H7 (cell line): Measurements from ENCODE around the gene PPP6R2. TPM values are rescaled to one million over a fixed set of nuclear protein-coding genes. Genes with fewer than 3 reads are reported as not detected.

Experiments used
- DNase-seq: peaks from one replicate; pipeline ENCODE4 v3.0.0; 2012
- H3K27me3 ChIP-seq: 2 replicates; pipeline ENCODE4 v1.6.0; 2011; ENCODE audit warnings: mild to moderate bottlenecking, low read length; ENCODE audit not compliant: control insufficient read depth, insufficient read depth
- H3K36me3 ChIP-seq: replicated peaks from 2 replicates; pipeline ENCODE4 v1.5.1; 2011; ENCODE audit warnings: low read length; ENCODE audit not compliant: control insufficient read depth, insufficient read depth
- H3K4me3 ChIP-seq: 2 replicates; pipeline ENCODE4 v1.5.1; 2011; ENCODE audit warnings: low read depth, mild to moderate bottlenecking, control low read depth, low read length, moderate library complexity; ENCODE audit not compliant: insufficient read depth
- total RNA-seq: library from RNA; depleted of rRNA; stranded (reverse); fragments of >200 nt; shearing (Covaris generic); gene quantifications from 2 replicates; pipeline ENCODE4 v1.2.3, GENCODE V29; 2014

The PPP6R2 gene
- total RNA-seq, 1 experiment from 2014 or later = 48.7 TPM

GRCh38 chr22:50440544-50441249, 97.6 kb downstream of the PPP6R2 start:
- no peak for DNase-seq
- H3K4me3 ChIP-seq = no peak overlapping the region
- H3K36me3 ChIP-seq = peaks cover 11% of the 10 kb centered on the region

GRCh38 chr22:50441428-50441993, 98.4 kb downstream of the PPP6R2 start:
- no peak overlapping the region for H3K4me3 ChIP-seq

More at GRCh38 chr22:50440544-50441249, 97.6 kb downstream of the PPP6R2 start:
- H3K27me3 ChIP-seq = no peaks in the 10 kb centered on the region

GRCh38 chr22:50443197-50443596, 100.1 kb downstream of the PPP6R2 start:
- DNase-seq = no peak
- Histone ChIP-seq H3K27me3 (no peaks in the 10 kb centered on the region), H3K36me3 (peaks cover 7% of the 10 kb centered on the region), H3K4me3 (no peak overlapping the region)

More at GRCh38 chr22:50441428-50441993, 98.4 kb downstream of the PPP6R2 start:
- Histone ChIP-seq H3K36me3 (peaks cover 11% of the 10 kb centered on the region), H3K27me3 (no peaks in the 10 kb centered on the region)
- DNase-seq = no peak

GRCh38 chr22:50443801-50444625, 100.9 kb downstream of the PPP6R2 start:
- H3K36me3 ChIP-seq = peaks cover 7% of the 10 kb centered on the region
- no peak overlapping the region for H3K4me3 ChIP-seq
- no peak for DNase-seq
- H3K27me3 ChIP-seq = no peaks in the 10 kb centered on the region

- no peak overlapping the region for H3K4me3 ChIP-seq
- H3K27me3 ChIP-seq = no peaks in the 10 kb centered on the region
- DNase-seq = no peak
- H3K36me3 ChIP-seq = peaks cover 6% of the 10 kb centered on the region
Measured at GRCh38 chr22:50444663-50445062, 101.5 kb downstream of the PPP6R2 start.

- Histone ChIP-seq H3K4me3 (no peak overlapping the region), H3K36me3 (peaks cover 2% of the 10 kb centered on the region; the same call in 1 of the 2 replicates), H3K27me3 (no peaks in the 10 kb centered on the region)
- DNase-seq = no peak
Measured at GRCh38 chr22:50445071-50445879, 102.1 kb downstream of the PPP6R2 start.

GRCh38 chr22:50445880-50446707, 103.0 kb downstream of the PPP6R2 start:
- DNase-seq = no peak
- peaks cover 2% of the 10 kb centered on the region; the same call in 1 of the 2 replicates for H3K36me3 ChIP-seq
- no peak overlapping the region for H3K4me3 ChIP-seq

GRCh38 chr22:50446708-50447575, 103.8 kb downstream of the PPP6R2 start:
- no peak for DNase-seq
- H3K4me3 ChIP-seq = no peak overlapping the region
- H3K27me3 ChIP-seq = no peaks in the 10 kb centered on the region
- H3K36me3 ChIP-seq = peaks cover under 1% of the 10 kb centered on the region; the same call in 1 of the 2 replicates

More at GRCh38 chr22:50445880-50446707, 103.0 kb downstream of the PPP6R2 start:
- no peaks in the 10 kb centered on the region for H3K27me3 ChIP-seq

GRCh38 chr22:50447576-50448551, 104.7 kb downstream of the PPP6R2 start:
- H3K27me3 ChIP-seq = no peaks in the 10 kb centered on the region
- H3K4me3 ChIP-seq = no peak overlapping the region
- no peak for DNase-seq
- H3K36me3 ChIP-seq = no peaks in the 10 kb centered on the region; the same call in 1 of the 2 replicates

- Histone ChIP-seq H3K27me3 (no peaks in the 10 kb centered on the region), H3K4me3 (no peak overlapping the region), H3K36me3 (peaks cover 11% of the 10 kb centered on the region)
- DNase-seq = no peak
Measured at GRCh38 chr22:50452649-50453048, 109.5 kb downstream of the PPP6R2 start.

- no peaks in the 10 kb centered on the region for H3K27me3 ChIP-seq
- no peak for DNase-seq
- no peak overlapping the region for H3K4me3 ChIP-seq
- H3K36me3 ChIP-seq = peaks cover 15% of the 10 kb centered on the region
Measured at GRCh38 chr22:50454556-50455075, 111.5 kb downstream of the PPP6R2 start.

GRCh38 chr22:50455201-50455600, 112.1 kb downstream of the PPP6R2 start:
- Histone ChIP-seq H3K4me3 (no peak overlapping the region), H3K27me3 (no peaks in the 10 kb centered on the region), H3K36me3 (peaks cover 15% of the 10 kb centered on the region)
- DNase-seq = no peak
